Astrocyte of the spinal cord (primary cell): Measurements from ENCODE around the gene BSX.

Experiments used
- DNase-seq: peaks from one replicate; pipeline ENCODE4 v3.0.0; 2011; ENCODE audit warnings: low read depth, low spot score
- H3K4me3 ChIP-seq: 2 replicates; pipeline ENCODE4 v1.5.1; 2011; ENCODE audit warnings: low read depth, mild to moderate bottlenecking, low read length, moderate library complexity
- CTCF ChIP-seq: IDR thresholded peaks from 2 replicates; pipeline ENCODE4 v1.5.1; 2012; ENCODE audit warnings: low read depth, mild to moderate bottlenecking, low read length, inconsistent platforms
- in situ Hi-C: cut with HindIII; loops from 2 replicates; pipeline ENCODE4 v1.10.0; 2017; ENCODE audit warnings: low sequenced_read_pairs

The BSX gene

GRCh38 chr11:122981388-122982264, at the start of gene BSX:
TSS of gene BSX (minus strand) at chr11:122981834. CDS start at chr11:122981671, 163 bp downstream.
- no peak within 1 kb of the TSS for H3K4me3 ChIP-seq
- no peak for TF ChIP-seq CTCF
- in situ Hi-C loops, result no loop called here
- peak; percentile 47 for DNase-seq

GRCh38 chr11:123030517-123030916, 48.9 kb upstream of the BSX start:
- no peak for TF ChIP-seq CTCF
- in situ Hi-C loops, result loop anchor here (25.0 kb wide), 1 partner anchor 168 kb away; no protein-coding TSS in a partner anchor
- no peak overlapping the region for H3K4me3 ChIP-seq
- DNase-seq, result no peak

GRCh38 chr11:123020968-123021367, 39.3 kb upstream of the BSX start:
- in situ Hi-C loops, result no loop called here
- TF ChIP-seq CTCF, result peak; percentile 86
- no peak overlapping the region for H3K4me3 ChIP-seq
- peak; percentile 45 for DNase-seq

GRCh38 chr11:123018702-123019101, 37.1 kb upstream of the BSX start:
- no peak overlapping the region for H3K4me3 ChIP-seq
- in situ Hi-C loops, result no loop called here
- no peak for DNase-seq
- TF ChIP-seq CTCF, result no peak

GRCh38 chr11:123011510-123011909, 29.9 kb upstream of the BSX start:
- in situ Hi-C loops, result no loop called here
- no peak for TF ChIP-seq CTCF
- no peak for DNase-seq
- no peak overlapping the region for H3K4me3 ChIP-seq

GRCh38 chr11:123006860-123007542, 25.4 kb upstream of the BSX start:
- H3K4me3 ChIP-seq, result no peak overlapping the region
- no peak for DNase-seq
- in situ Hi-C loops, result no loop called here
- TF ChIP-seq CTCF, result no peak
